ENCODE measurements around the gene ERC2.

Gene ERC2

GRCh38 chr3:55729546-55729945 is 738.7 kb downstream of the ERC2 start:
- no peaks in the 10 kb centered on the region for H3K4me1 ChIP-seq (ENCODE audit: insufficient read depth, poor library complexity, severe bottlenecking)
- H3K27ac ChIP-seq (ENCODE audit: poor library complexity, severe bottlenecking) = no peak overlapping the region
- H3K4me3 ChIP-seq (ENCODE audit: severe bottlenecking) = no peak overlapping the region
- no peak for ATAC-seq (ENCODE audit: low read depth)
- H3K9me3 ChIP-seq (ENCODE audit: severe bottlenecking) = no peaks in the 10 kb centered on the region
- no peaks in the 10 kb centered on the region for H3K36me3 ChIP-seq (ENCODE audit: low read depth)
- no peak for DNase-seq (ENCODE audit: low spot score)
- H3K27me3 ChIP-seq (ENCODE audit: insufficient read depth, poor library complexity, severe bottlenecking) = no peaks in the 10 kb centered on the region
- no peak for TF ChIP-seq CTCF (IDR thresholded peaks at IDR 0.05; ENCODE audit: poor library complexity, severe bottlenecking)

GRCh38 chr3:55728461-55729100 is 739.7 kb downstream of the ERC2 start:
- Histone ChIP-seq H3K4me1 (ENCODE audit: insufficient read depth, poor library complexity, severe bottlenecking) (no peaks in the 10 kb centered on the region), H3K27me3 (ENCODE audit: insufficient read depth, poor library complexity, severe bottlenecking) (no peaks in the 10 kb centered on the region), H3K4me3 (ENCODE audit: severe bottlenecking) (no peak overlapping the region), H3K36me3 (ENCODE audit: low read depth) (no peaks in the 10 kb centered on the region), H3K9me3 (ENCODE audit: severe bottlenecking) (no peaks in the 10 kb centered on the region), H3K27ac (ENCODE audit: poor library complexity, severe bottlenecking) (no peak overlapping the region)
- ATAC-seq (ENCODE audit: low read depth) (no peak), DNase-seq (ENCODE audit: low spot score) (no peak)
- no peak for TF ChIP-seq CTCF (IDR thresholded peaks at IDR 0.05; ENCODE audit: poor library complexity, severe bottlenecking)

- ATAC-seq (ENCODE audit: low read depth) = no peak
- H3K4me1 ChIP-seq (ENCODE audit: insufficient read depth, poor library complexity, severe bottlenecking) = no peaks in the 10 kb centered on the region
Observed at GRCh38 chr3:55726501-55726775, 741.8 kb downstream of the ERC2 start.

GRCh38 chr3:55725681-55726500 is 742.4 kb downstream of the ERC2 start:
- no peak for DNase-seq (ENCODE audit: low spot score)

More at GRCh38 chr3:55726501-55726775, 741.8 kb downstream of the ERC2 start:
- TF ChIP-seq CTCF (IDR thresholded peaks at IDR 0.05; ENCODE audit: poor library complexity, severe bottlenecking) = no peak
- no peaks in the 10 kb centered on the region for H3K27me3 ChIP-seq (ENCODE audit: insufficient read depth, poor library complexity, severe bottlenecking)
- H3K9me3 ChIP-seq (ENCODE audit: severe bottlenecking) = no peaks in the 10 kb centered on the region
- H3K4me3 ChIP-seq (ENCODE audit: severe bottlenecking) = no peak overlapping the region
- DNase-seq (ENCODE audit: low spot score) = no peak
- no peak overlapping the region for H3K27ac ChIP-seq (ENCODE audit: poor library complexity, severe bottlenecking)
- no peaks in the 10 kb centered on the region for H3K36me3 ChIP-seq (ENCODE audit: low read depth)

More at GRCh38 chr3:55725681-55726500, 742.4 kb downstream of the ERC2 start:
- TF ChIP-seq CTCF (IDR thresholded peaks at IDR 0.05; ENCODE audit: poor library complexity, severe bottlenecking) = no peak
- Histone ChIP-seq H3K36me3 (ENCODE audit: low read depth) (no peaks in the 10 kb centered on the region), H3K4me3 (ENCODE audit: severe bottlenecking) (no peak overlapping the region), H3K27me3 (ENCODE audit: insufficient read depth, poor library complexity, severe bottlenecking) (no peaks in the 10 kb centered on the region), H3K27ac (ENCODE audit: poor library complexity, severe bottlenecking) (no peak overlapping the region), H3K9me3 (ENCODE audit: severe bottlenecking) (no peaks in the 10 kb centered on the region), H3K4me1 (ENCODE audit: insufficient read depth, poor library complexity, severe bottlenecking) (no peaks in the 10 kb centered on the region)
- ATAC-seq (ENCODE audit: low read depth) = no peak

Data from RWPE2 (cell line).